ENCODE results near the gene LRRIQ4.

DNA sequence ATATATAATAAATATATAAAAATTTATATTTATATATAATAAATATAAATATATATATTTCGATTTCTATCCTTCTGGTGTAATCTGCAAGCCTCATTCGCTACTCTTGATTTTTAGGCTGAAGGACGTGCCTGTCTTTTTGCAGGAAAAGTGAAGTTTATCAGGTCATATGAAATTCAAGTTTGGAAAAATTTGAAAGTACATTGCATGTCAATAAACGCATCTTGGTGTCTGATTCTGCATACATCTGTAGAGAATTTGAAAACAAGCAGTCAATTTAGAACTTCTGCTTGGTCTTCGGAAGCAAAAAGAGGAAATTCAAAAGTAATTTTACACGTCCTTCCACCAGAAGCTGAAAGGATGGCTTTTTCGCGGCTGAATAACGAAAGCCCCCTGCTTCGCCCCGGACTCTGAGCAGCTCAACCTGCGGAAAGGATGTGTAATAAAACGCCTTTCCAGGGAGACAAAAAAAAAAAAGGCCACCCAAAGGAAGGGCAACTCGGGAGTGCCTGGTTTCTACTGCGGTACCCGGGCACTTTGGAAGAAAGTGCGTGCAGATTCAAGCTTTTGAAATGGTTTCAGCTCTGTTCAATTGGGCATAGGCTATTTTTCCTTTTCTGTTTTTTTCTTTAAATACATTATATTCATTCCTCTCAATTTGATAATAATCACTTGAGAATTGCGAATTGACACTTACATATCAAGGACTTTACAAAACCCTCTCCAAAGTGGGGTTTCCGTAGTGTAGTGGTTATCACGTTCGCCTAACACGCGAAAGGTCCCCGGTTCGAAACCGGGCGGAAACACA lies 41.0 kb upstream of the LRRIQ4 start:
- no peak for TF ChIP-seq EP300 (IDR thresholded peaks at IDR 0.05)
- TF ChIP-seq, protein P1, sequence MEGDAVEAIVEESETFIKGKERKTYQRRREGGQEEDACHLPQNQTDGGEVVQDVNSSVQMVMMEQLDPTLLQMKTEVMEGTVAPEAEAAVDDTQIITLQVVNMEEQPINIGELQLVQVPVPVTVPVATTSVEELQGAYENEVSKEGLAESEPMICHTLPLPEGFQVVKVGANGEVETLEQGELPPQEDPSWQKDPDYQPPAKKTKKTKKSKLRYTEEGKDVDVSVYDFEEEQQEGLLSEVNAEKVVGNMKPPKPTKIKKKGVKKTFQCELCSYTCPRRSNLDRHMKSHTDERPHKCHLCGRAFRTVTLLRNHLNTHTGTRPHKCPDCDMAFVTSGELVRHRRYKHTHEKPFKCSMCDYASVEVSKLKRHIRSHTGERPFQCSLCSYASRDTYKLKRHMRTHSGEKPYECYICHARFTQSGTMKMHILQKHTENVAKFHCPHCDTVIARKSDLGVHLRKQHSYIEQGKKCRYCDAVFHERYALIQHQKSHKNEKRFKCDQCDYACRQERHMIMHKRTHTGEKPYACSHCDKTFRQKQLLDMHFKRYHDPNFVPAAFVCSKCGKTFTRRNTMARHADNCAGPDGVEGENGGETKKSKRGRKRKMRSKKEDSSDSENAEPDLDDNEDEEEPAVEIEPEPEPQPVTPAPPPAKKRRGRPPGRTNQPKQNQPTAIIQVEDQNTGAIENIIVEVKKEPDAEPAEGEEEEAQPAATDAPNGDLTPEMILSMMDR (IDR thresholded peaks at IDR 0.05): no peak
- no peak for TF ChIP-seq POLR2A (IDR thresholded peaks at IDR 0.05)
